IMR-90 (cell line): ENCODE data around the gene PCSK5. TPM values are rescaled to one million over a fixed set of nuclear protein-coding genes. Genes with fewer than 3 reads are reported as not detected.

Source experiments
- ATAC-seq: fragments of 200-7000 bp; cut with Tn5 transposase; 2 replicates; pipeline ENCODE4 v1.9.1; 2020; ENCODE audit warnings: low read depth, mild to moderate bottlenecking, moderate library complexity
- BruUV-seq: library from RNA; stranded (reverse); fragments of 400-500 nt; replicated peaks from 2 replicates; lab custom pipeline; 2021; lab: Mats Ljungman, UMichigan
- CTCF ChIA-PET: fragments of 300-600 bp; formaldehyde crosslinking; extraction: SDS; loops from one replicate; lab custom pipeline; 2021; ENCODE audit warnings: antibody characterized with exemption; lab: Yijun Ruan, JAX
- POLR2A ChIA-PET: fragments of 300-600 bp; sonication (Branson Sonifier 250); formaldehyde crosslinking; loops from one replicate; lab custom pipeline; 2022; ENCODE audit warnings: antibody characterized with exemption; ENCODE audit not compliant: unreplicated experiment; lab: Charles Lee
- DNase-seq: peaks from one replicate; pipeline ENCODE4 v3.0.0; 2013
- H2AFZ ChIP-seq: replicated peaks from 2 replicates; pipeline ENCODE3; 2013; ENCODE audit warnings: low read length, mild to moderate bottlenecking; ENCODE audit not compliant: poor library complexity
- H2AK5ac ChIP-seq: 2 replicates; pipeline ENCODE4 v1.6.1; 2013; ENCODE audit warnings: low read depth, low read length, inconsistent platforms
- H2AK9ac ChIP-seq: replicated peaks from 2 replicates; pipeline ENCODE3; 2013; ENCODE audit warnings: mild to moderate bottlenecking, low read depth, low read length, moderate library complexity; ENCODE audit not compliant: poor library complexity
- H2BK120ac ChIP-seq: 2 replicates; pipeline ENCODE4 v1.6.1; 2013; ENCODE audit warnings: low read depth, low read length, inconsistent platforms
- H2BK15ac ChIP-seq: 3 replicates; pipeline ENCODE4 v1.6.1; 2013; ENCODE audit warnings: low read depth, low read length, inconsistent platforms
- H2BK20ac ChIP-seq: 2 replicates; pipeline ENCODE4 v1.6.1; 2013; ENCODE audit warnings: low read depth, mild to moderate bottlenecking, inconsistent platforms, low read length, moderate library complexity
- H2BK5ac ChIP-seq: 2 replicates; pipeline ENCODE4 v1.6.1; 2013; ENCODE audit warnings: mild to moderate bottlenecking, low read depth, low read length, inconsistent platforms; ENCODE audit not compliant: poor library complexity, severe bottlenecking
- H3K14ac ChIP-seq: replicated peaks from 2 replicates; pipeline ENCODE4 v1.6.1; 2013; ENCODE audit warnings: low read depth, low read length, inconsistent platforms
- H3K18ac ChIP-seq: 2 replicates; pipeline ENCODE4 v1.6.1; 2013; ENCODE audit warnings: low read depth, low read length, control low read depth
- H3K23ac ChIP-seq: 2 replicates; pipeline ENCODE4 v1.6.1; 2013; ENCODE audit warnings: low read depth, low read length, inconsistent platforms
- H3K27ac ChIP-seq: 2 replicates; pipeline ENCODE4 v1.5.1; 2013; ENCODE audit warnings: mild to moderate bottlenecking, control low read depth, low read length; ENCODE audit not compliant: insufficient read depth
- H3K27me3 ChIP-seq: 2 replicates; pipeline ENCODE4 v1.6.1; 2013; ENCODE audit warnings: low read length; ENCODE audit not compliant: control insufficient read depth, insufficient read depth
- H3K36me3 ChIP-seq: 2 replicates; pipeline ENCODE4 v1.6.1; 2013; ENCODE audit warnings: low read length, mixed read lengths; ENCODE audit not compliant: control insufficient read depth, insufficient read depth
- H3K4ac ChIP-seq: 2 replicates; pipeline ENCODE4 v1.6.1; 2013; ENCODE audit warnings: low read depth, low read length, inconsistent platforms
- H3K4me1 ChIP-seq: 2 replicates; pipeline ENCODE4 v1.6.1; 2013; ENCODE audit warnings: low read length, mixed read lengths; ENCODE audit not compliant: control insufficient read depth, insufficient read depth
- H3K4me2 ChIP-seq: 2 replicates; pipeline ENCODE4 v1.6.1; 2013; ENCODE audit warnings: low read depth, mild to moderate bottlenecking, control low read depth, low read length, moderate library complexity
- H3K4me3 ChIP-seq: 2 replicates; pipeline ENCODE4 v1.5.1; 2013; ENCODE audit warnings: low read depth, mild to moderate bottlenecking, control low read depth, low read length, moderate library complexity; ENCODE audit not compliant: insufficient read depth
- H3K56ac ChIP-seq: 2 replicates; pipeline ENCODE4 v1.6.1; 2013; ENCODE audit warnings: low read length, inconsistent platforms; ENCODE audit not compliant: insufficient read depth; ENCODE audit errors: extremely low read depth
- H3K79me1 ChIP-seq, 2 experiments: 2 replicates each; pipeline ENCODE4 v1.6.1; 2013; ENCODE audit warnings: low read length in 2 of 2, inconsistent platforms in 1 of 2, low read depth in 1 of 2
- H3K9ac ChIP-seq: 2 replicates; pipeline ENCODE4 v1.6.1; 2013; ENCODE audit warnings: low read depth, low read length, control low read depth
- H3K9me1 ChIP-seq: 2 replicates; pipeline ENCODE4 v1.6.1; 2013; ENCODE audit warnings: low read length, inconsistent platforms; ENCODE audit not compliant: insufficient read depth
- H3K9me3 ChIP-seq: 2 replicates; pipeline ENCODE4 v1.6.1; 2013; ENCODE audit warnings: low read length; ENCODE audit not compliant: control insufficient read depth, insufficient read depth
- H4K20me1 ChIP-seq: 2 replicates; pipeline ENCODE4 v1.6.1; 2013; ENCODE audit warnings: low read length, inconsistent platforms; ENCODE audit not compliant: insufficient read depth
- H4K5ac ChIP-seq: 2 replicates; pipeline ENCODE4 v1.6.1; 2013; ENCODE audit warnings: mild to moderate bottlenecking, low read depth, low read length, control low read depth
- H4K8ac ChIP-seq, 2 experiments: 2 replicates each; pipeline ENCODE4 v1.6.1; 2013; ENCODE audit warnings: low read depth in 2 of 2, low read length in 2 of 2, control low read depth in 1 of 2, inconsistent platforms in 1 of 2
- H4K91ac ChIP-seq: 2 replicates; pipeline ENCODE4 v1.6.1; 2013; ENCODE audit warnings: low read depth, low read length, inconsistent platforms; ENCODE audit not compliant: insufficient read depth
- FOS ChIP-seq: fragments of 150-350 bp; IDR thresholded peaks from 2 replicates; pipeline ENCODE4 v1.6.1; 2016; ENCODE audit warnings: low read depth, low read length
- MAZ ChIP-seq: IDR thresholded peaks from 2 replicates; pipeline ENCODE4 v1.6.1; 2012; ENCODE audit warnings: low read depth, mild to moderate bottlenecking, low read length, improper control_type of control experiment, moderate library complexity, borderline replicate concordance
- RFX5 ChIP-seq: IDR thresholded peaks from 2 replicates; pipeline ENCODE4 v1.8.0; 2012; ENCODE audit warnings: low read depth, mild to moderate bottlenecking, low read length, moderate library complexity
- WGBS, 2 experiments: methylation state at CpG; one replicate each; pipeline versions ENCODE4 v1.1.5 to v1.1.7; 2013; ENCODE audit warnings: missing lambda C conversion rate in 2 of 2; ENCODE audit not compliant: insufficient read length in 1 of 2; ENCODE audit errors: extremely low coverage in 2 of 2; 5-methylcytosine and 5-hydroxymethylcytosine counted together
- dilution Hi-C: fragments of 300-500 bp; cut with HindIII; formaldehyde crosslinking; loops from one replicate; pipeline ENCODE4 v1.14.3; 2018; ENCODE audit warnings: low sequenced_read_pairs; ENCODE audit not compliant: unreplicated experiment
- in situ Hi-C: fragments of 300-500 bp; cut with MboI; formaldehyde crosslinking; loops from 3 replicates; pipeline ENCODE4 v1.14.3; 2019; ENCODE audit warnings: low sequenced_read_pairs, inconsistent platforms, mixed read lengths
- intact Hi-C: fragments of 100-400 bp; cut with micrococcal nuclease; formaldehyde crosslinking; loops from 2 replicates; pipeline ENCODE4 v1.10.0; 2022
- polyA plus RNA-seq, 3 experiments: library from polyadenylated mRNA; depleted of rRNA; stranded (reverse); fragments of >200 nt; gene quantifications; 2 replicates each; pipeline ENCODE4 v1.2.3, GENCODE V29; 2012; ENCODE audit warnings: low replicate concordance in 1 of 3
- total RNA-seq: library from RNA; depleted of rRNA; stranded (reverse); fragments of >200 nt; gene quantifications from 2 replicates; pipeline ENCODE4 v1.2.3, GENCODE V29; 2012
- TF ChIP-seq, protein P1 (sequence below): fragments of 150-350 bp; IDR thresholded peaks from 2 replicates; pipeline ENCODE4 v1.6.1; 2016; ENCODE audit warnings: low read depth, mild to moderate bottlenecking, low read length, moderate library complexity, borderline replicate concordance

Gene PCSK5
- total and polyA plus RNA-seq, 2 of the 4 experiments (the other 2 are of a cell fraction), result 1.5 to 3.0 TPM

- in situ Hi-C loops, result no loop called here
- no peak overlapping the region for H2BK15ac ChIP-seq
- no peak overlapping the region for H3K4me2 ChIP-seq
- no peak overlapping the region for H2BK5ac ChIP-seq
- H3K27ac ChIP-seq, result no peak overlapping the region
- no peak overlapping the region for H2AFZ ChIP-seq
- H4K20me1 ChIP-seq, result no peaks in the 10 kb centered on the region
- no peaks in the 10 kb centered on the region for H3K4me1 ChIP-seq
- H3K27me3 ChIP-seq, result no peaks in the 10 kb centered on the region
- H3K14ac ChIP-seq, result no peak overlapping the region
- H2AK9ac ChIP-seq, result no peak overlapping the region
- H3K9me1 ChIP-seq, result no peaks in the 10 kb centered on the region
- intact Hi-C loops, result no loop called here
- no TSS peak for BruUV-seq
- DNase-seq (no peak), ATAC-seq (peak; percentile 61)
- no peaks in the 10 kb centered on the region for H3K79me1 ChIP-seq
- peaks cover 9% of the 10 kb centered on the region for H3K36me3 ChIP-seq
- no peak overlapping the region for H2BK20ac ChIP-seq
- ChIA-PET CTCF (no interaction called here), POLR2A (no interaction called here)
- no peak overlapping the region for H3K9ac ChIP-seq
- H3K56ac ChIP-seq, result no peak overlapping the region; the same call in 1 of the 2 replicates
- no peak overlapping the region for H4K91ac ChIP-seq
- H2BK120ac ChIP-seq, result no peak overlapping the region
- no peak overlapping the region for H3K4me3 ChIP-seq
- H2AK5ac ChIP-seq, result no peak overlapping the region
- no peak overlapping the region for H3K4ac ChIP-seq
- H4K5ac ChIP-seq, result no peak overlapping the region
- no peaks in the 10 kb centered on the region for H3K9me3 ChIP-seq
- no peak overlapping the region for H4K8ac ChIP-seq
- no peak overlapping the region for H3K18ac ChIP-seq
- dilution Hi-C loops, result no loop called here
- H3K23ac ChIP-seq, result no peak overlapping the region
- WGBS, 2 experiments, result 50% methylated on average over 1 of the region's 3 CpGs; no CpG with 5 or more reads in 1 of the 2 experiments
- TF ChIP-seq RFX5, result no peak
- no peak for TF ChIP-seq MAZ
- TF ChIP-seq, protein P1, sequence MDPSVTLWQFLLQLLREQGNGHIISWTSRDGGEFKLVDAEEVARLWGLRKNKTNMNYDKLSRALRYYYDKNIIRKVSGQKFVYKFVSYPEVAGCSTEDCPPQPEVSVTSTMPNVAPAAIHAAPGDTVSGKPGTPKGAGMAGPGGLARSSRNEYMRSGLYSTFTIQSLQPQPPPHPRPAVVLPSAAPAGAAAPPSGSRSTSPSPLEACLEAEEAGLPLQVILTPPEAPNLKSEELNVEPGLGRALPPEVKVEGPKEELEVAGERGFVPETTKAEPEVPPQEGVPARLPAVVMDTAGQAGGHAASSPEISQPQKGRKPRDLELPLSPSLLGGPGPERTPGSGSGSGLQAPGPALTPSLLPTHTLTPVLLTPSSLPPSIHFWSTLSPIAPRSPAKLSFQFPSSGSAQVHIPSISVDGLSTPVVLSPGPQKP, result no peak
- TF ChIP-seq FOS, result no peak
Measured at GRCh38 chr9:75930730-75931321, 40.4 kb downstream of the PCSK5 start.
